Measurements from ENCODE around the gene NUAK2. TPM values are rescaled to one million over a fixed set of nuclear protein-coding genes. Genes with fewer than 3 reads are reported as not detected.

The NUAK2 gene
- polyA plus RNA-seq, 4 donors = 7.3 to 12.2 (median 10.7) TPM

GRCh38 chr1:205260948-205261732, 60.4 kb downstream of the NUAK2 start:
- DNase-seq (ENCODE audit: low read depth in 4 of 4, low spot score in 2 of 4) = no peak

- DNase-seq (ENCODE audit: low read depth in 4 of 4, low spot score in 2 of 4) = no peak
These were observed 61.5 kb downstream of the NUAK2 start for GRCh38 chr1:205259998-205260397.

GRCh38 chr1:205259324-205259832, 62.2 kb downstream of the NUAK2 start:
- no peak for DNase-seq (ENCODE audit: low read depth in 4 of 4, low spot score in 2 of 4)

- DNase-seq (ENCODE audit: low read depth in 4 of 4, low spot score in 2 of 4) = no peak
These were observed 62.8 kb downstream of the NUAK2 start for GRCh38 chr1:205258719-205259118.

GRCh38 chr1:205258261-205258691, 63.3 kb downstream of the NUAK2 start:
- no peak for DNase-seq (ENCODE audit: low read depth in 4 of 4, low spot score in 2 of 4)

GRCh38 chr1:205257735-205258134, 63.8 kb downstream of the NUAK2 start:
- DNase-seq (ENCODE audit: low read depth in 4 of 4, low spot score in 2 of 4) = no peak

- no peak for DNase-seq (ENCODE audit: low read depth in 4 of 4, low spot score in 2 of 4)
These were observed 64.5 kb downstream of the NUAK2 start for GRCh38 chr1:205256951-205257625.

- peak in 3 of 4 donors; percentile 63 to 83 (median 73) for DNase-seq (ENCODE audit: low read depth in 4 of 4, low spot score in 2 of 4)
These were observed 65.4 kb downstream of the NUAK2 start for GRCh38 chr1:205255941-205256780.

Other genes starting within 250 kb of the NUAK2 start
- 1 to 10 TPM; 3.3 to 5.1 (median 4.3) TPM for gene TMEM81, start 237.3 kb downstream of the NUAK2 start, polyA plus RNA-seq (ENCODE audit: insufficient read length in 4 of 4)
- 10 to 100 TPM; 18.7 to 22.6 (median 19.7) TPM for gene RBBP5, start 199.8 kb downstream of the NUAK2 start, polyA plus RNA-seq (ENCODE audit: insufficient read length in 4 of 4)
- 10 to 100 TPM; 16.3 to 19.9 (median 18.8) TPM for gene DSTYK, start 110.0 kb downstream of the NUAK2 start, polyA plus RNA-seq (ENCODE audit: insufficient read length in 4 of 4)
- gene TMCC2, start 93.8 kb downstream of the NUAK2 start, polyA plus RNA-seq (ENCODE audit: insufficient read length in 4 of 4) = 1 to 10 TPM; 7.5 to 9.9 (median 7.9) TPM
- gene KLHDC8A, start 35.2 kb upstream of the NUAK2 start, polyA plus RNA-seq (ENCODE audit: insufficient read length in 4 of 4) = 1 to 10 TPM; 1.5 to 2.2 (median 2.1) TPM
- 1 to 10 TPM; 1.7 to 3.8 (median 3.0) TPM for gene LEMD1, start 100.3 kb upstream of the NUAK2 start, polyA plus RNA-seq (ENCODE audit: insufficient read length in 4 of 4)
- 1 to 10 TPM; 1.6 to 4.1 (median 2.4) TPM for gene BLACAT1, start 134.3 kb upstream of the NUAK2 start, polyA plus RNA-seq (ENCODE audit: insufficient read length in 4 of 4)
- gene CDK18, start 182.9 kb upstream of the NUAK2 start, polyA plus RNA-seq (ENCODE audit: insufficient read length in 4 of 4) = 10 to 100 TPM; 18.9 to 39.5 (median 29.7) TPM